HG03439 (cell line): Measurements from ENCODE around the gene SASH3.

Experiments used
- ATAC-seq: cut with Tn5 transposase; IDR thresholded peaks from one replicate; pipeline ENCODE4 v1.9.1; 2021; ENCODE audit warnings: mild to moderate bottlenecking, moderate library complexity; ENCODE audit not compliant: unreplicated experiment

The SASH3 gene

GRCh38 chrX:129808158-129808828 is 28.5 kb downstream of the SASH3 start:
- no peak for ATAC-seq

DNA sequence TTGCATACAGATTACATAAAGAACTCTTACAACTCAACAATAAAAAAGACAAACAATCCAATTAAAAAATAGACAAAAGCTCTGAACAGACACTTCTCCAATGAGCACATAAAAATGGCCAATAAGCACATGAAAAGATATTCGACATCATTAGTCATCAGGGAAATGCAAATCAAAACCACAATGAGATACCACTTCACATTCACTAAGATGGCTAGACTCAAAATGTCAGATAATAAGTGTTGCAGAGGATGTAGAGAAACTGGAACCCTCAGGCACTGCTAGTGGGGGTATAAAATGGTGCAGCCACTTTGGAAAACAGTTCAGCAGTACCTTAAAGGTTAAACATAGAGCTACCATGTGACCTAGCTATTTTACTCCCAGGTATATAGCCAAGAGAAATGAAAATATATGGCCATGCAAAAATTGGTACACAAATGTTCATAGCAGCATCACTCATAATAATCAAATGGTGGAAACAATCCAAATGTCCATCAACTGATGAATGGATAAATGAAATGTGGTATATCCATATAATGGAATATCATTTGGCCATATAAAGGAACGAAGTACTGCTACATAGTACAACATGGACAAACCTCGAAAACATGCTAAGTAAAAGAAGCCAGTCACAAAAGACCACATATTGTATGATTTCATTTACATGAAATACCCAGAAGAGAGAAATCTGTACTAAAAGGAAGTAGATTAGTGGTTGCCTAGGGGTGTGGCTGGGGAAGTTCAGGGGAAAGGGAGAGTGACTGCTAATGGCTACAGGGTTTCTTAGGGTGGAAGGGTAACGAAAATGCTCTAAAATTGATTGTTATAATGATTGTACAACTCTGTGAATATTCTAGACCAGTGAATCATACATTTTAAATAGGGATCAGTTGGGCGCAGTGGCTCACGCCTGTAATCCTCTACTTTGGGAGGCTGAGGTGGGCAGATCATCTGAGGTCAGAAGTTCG is 29.4 kb downstream of the SASH3 start:
- no peak for ATAC-seq

DNA sequence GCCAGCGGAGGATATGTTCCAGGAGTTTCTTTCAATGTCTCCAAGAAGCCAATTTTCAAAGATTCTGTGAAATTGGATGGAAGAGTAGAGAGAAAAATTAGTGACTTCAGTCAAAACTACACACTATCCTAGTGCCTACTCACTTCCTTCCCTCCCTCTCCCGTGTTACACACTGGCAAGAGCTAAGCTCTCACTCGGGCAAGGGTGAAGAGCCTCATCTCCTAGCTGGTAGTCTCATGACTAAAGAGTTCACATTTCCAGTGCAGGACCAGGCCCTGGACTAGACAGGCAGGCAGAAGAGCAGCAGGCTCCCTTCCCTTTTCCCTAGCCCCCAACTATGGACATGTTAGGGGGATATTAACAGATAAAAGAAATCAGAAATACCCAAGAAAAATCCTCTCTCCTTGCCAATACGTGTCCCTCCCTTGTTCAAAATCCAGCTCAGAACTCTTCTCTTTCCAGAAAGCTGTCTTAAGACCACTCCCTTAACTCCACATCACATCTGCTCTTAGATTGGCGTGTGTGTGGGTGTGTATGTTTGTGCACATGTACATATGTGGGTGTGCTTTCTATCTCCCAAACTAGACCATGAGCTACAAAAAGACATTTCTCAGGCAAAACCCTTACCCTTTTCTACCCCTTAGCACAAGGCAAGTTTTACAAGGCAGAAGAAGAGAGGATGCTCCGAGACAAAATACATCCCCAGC is 34.1 kb downstream of the SASH3 start:
- ATAC-seq, result no peak

GRCh38 chrX:129818123-129818522 is 38.4 kb downstream of the SASH3 start:
- no peak for ATAC-seq

DNA sequence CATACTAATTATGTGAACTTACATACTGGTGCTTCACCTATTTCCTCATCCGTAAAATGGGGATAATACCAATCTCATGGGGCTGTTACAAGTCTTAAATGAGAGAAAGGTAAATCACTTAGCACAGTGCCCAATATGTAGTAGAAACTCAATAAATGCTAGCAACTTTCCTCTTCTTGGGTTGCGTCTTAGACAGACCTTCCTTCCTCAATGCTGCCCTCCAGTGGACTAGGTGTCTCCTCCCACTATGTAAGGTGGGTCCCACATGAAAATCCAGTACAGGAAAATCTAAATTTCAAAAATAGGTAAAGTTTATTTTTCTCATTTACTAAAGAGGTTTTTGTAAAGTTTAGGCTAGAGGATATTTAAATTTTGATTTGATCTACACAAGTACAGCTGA is 43.4 kb downstream of the SASH3 start:
- ATAC-seq, result no peak

DNA sequence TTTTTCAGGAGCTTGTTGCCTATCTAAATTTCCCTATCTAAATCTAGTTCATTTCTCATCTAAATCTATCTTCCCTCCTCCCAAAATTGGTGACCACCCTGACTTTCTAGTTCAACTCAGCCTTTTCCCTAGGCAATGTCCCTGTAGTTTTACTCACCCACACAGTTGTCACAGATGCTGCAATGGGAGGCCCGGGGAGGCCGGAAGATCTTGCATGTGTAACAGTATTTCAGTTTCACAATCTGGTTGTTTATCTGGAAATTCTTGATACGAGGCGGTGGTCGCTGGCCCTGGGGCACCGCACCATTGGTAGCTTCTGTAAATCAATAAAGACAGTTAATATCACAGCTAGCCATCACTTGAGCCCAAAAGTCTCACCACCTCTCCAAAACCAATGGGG is 43.8 kb downstream of the SASH3 start:
- no peak for ATAC-seq

DNA sequence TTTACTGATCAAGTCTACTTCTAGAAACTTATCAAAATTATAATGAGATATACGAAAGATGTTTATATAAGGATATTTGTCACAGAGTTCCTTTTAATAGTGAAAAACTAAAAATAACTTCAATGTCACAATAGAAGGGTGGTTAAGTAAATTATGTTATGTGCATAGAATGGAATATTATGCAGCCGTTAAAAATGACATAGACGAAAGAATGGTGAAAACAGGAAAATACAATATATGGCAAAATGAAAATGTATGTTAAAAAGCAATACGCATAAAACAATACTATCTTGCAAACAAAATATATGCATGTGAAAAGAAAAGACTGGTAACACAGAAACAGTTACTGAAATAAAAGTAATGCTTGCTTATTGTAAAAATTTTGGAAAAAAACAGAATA is 44.9 kb downstream of the SASH3 start:
- ATAC-seq, result no peak

- no peak for ATAC-seq
These were observed 46.2 kb downstream of the SASH3 start for GRCh38 chrX:129825746-129826505.

- no peak for ATAC-seq
These were observed 50.7 kb downstream of the SASH3 start for GRCh38 chrX:129830494-129830893.

GRCh38 chrX:129831091-129831885 is 51.5 kb downstream of the SASH3 start:
- no peak for ATAC-seq

- no peak for ATAC-seq
These were observed 53.6 kb downstream of the SASH3 start for GRCh38 chrX:129833153-129833990.

DNA sequence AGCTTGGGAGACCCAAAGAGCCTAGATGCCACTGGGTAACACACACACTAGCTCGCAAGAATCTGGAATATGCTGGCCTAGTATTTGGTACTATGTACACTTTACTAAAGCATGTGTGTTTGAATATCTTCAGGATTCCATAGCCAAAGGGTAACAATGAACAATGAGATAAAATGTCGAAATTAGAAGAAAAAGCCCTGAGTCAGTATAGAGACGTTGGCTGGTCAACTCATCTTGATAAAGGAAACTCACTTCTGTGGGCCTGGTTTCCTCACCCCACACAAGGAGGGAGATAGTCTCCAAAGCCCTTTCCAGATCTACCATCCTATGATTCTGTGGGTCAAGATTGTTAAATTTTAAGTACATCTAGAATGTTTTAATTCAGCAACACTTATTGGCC is 57.1 kb downstream of the SASH3 start:
- ATAC-seq, result no peak

GRCh38 chrX:129840344-129840743 is 60.6 kb downstream of the SASH3 start:
- ATAC-seq, result no peak

- no peak for ATAC-seq
These were observed 62.9 kb downstream of the SASH3 start for GRCh38 chrX:129842510-129843208.

- no peak for ATAC-seq
These were observed 63.4 kb downstream of the SASH3 start for GRCh38 chrX:129843209-129843458.

DNA sequence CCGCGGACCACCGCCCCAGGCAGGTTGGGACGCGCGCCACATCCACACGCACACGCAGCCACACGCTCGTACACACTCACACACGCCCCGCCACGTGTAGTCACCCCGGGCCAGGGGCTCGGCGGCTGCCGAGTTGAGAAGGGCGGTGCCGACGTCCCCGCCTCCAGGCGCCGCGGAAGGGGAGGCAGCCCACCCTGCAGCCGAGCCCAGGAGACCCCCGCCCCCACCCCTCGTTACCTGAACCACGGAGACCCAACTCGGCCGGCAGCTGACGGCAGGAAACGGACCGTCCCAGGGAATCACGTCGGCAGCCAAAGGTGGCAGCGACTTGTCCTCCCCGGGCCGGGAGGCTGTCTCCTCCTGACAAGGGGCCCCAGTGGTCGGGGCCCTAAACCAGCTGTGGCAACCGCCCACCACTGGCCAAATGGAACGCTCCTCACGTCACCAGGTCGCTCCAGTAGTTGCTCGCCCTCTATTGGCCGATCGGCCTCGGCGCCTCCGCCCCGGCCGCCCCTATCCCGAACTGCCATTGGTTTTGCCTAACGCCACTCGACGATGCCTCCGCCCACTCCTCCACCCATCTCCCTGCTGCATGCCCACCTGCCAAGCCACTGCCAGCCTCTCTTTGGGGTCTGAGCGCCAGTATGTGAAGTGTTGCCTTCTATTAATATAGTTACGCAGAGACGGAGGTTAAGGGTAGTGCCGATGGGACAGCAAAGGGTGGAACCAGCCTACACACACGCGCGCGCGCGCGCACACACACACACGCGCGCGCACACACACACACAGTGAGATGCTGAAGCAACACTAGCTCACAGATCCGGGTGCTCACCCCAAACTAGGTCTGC is 63.9 kb downstream of the SASH3 start, which contains the start of gene ZDHHC9:
Gene ZDHHC9 (minus strand): TSS at position 428 of the 848 bp plus-strand sequence. CDS start 1,941 bp downstream, outside the sequence.
- peak; percentile 99 for ATAC-seq
